Measurements from ENCODE around the gene VPS4B.

Gene VPS4B

DNA sequence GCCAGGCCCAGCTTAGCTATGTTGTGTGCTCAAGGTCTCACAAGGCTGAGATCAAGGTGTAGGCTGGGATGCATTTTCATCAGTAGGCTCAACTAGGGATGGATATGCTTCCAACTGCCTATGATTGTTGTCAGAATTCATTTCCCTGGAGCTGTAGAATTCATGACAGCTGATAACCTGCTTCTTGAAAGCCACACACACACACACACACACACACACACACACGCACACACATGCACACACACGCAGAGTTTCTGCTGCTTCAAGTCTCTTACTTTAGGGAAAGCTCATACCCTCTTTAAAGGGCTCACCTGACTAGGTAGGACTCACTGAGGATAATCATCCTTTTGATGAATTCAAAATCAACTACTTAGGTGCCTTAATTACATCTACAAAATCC, 8.2 kb upstream of the VPS4B start:
- no peak for DNase-seq (ENCODE audit: low read depth in 2 of 2)

DNA sequence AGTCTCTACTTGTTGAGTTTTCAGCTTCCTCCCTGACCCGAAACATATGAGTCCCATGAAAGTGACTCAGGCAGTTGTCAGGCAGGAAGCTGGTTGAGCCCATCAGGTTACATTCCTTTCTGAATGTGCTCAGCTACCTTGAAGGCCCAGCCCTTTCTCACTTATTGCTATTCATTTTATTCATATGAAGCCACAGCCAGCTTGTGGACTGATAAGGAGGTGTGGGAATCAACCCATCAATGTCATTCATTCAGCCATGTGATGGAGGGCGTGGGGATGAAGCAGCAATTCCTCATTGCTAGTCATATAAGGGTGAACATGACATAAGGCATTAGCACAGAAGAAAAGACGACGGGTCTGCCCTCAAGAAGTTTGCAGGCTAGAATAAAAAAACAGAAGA, 5.3 kb upstream of the VPS4B start:
- no peak for DNase-seq (ENCODE audit: low read depth in 2 of 2)

DNA sequence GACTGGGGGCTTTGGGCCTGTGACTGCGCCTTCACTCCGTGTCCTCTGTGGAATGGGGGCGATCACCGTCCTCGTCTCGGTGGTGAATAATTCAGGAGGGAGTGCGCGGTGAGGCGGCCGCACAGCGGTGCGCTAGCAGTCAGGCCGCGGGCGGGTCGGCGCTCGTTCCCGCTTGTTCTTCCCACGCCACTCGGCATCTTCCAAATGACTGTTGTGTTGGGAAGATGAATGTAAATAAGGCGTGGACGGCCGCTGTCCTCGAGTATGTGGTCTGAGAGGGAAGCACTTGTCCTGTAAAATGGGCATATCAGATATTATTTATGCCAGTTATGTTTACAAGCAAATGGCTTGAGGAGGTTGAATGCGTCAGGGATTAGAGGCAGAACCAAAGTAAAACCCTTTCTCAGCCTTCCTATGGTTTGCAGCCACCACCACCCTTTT, 608 bp upstream of the VPS4B start:
- DNase-seq (ENCODE audit: low read depth in 2 of 2): no peak

DNA sequence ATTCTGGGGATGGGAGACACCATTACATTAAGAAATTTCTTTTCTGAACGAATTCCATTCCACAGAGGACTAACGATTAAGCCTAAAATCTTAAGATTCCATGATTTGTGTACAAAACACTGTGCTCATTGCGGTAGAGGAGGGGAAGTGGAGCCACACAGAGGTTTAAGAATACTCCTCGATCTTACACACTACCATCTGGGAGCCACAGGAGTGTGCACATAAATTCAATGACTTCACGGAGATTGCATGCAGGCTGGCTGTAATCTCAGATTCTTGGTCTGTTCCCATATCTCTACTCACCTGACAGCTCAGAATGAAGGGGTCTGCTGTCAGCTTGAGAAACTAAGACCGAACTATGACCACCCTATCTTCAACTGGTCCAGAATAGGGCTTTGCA, 762 bp downstream of the VPS4B start:
- DNase-seq (ENCODE audit: low read depth in 2 of 2): no peak

DNA sequence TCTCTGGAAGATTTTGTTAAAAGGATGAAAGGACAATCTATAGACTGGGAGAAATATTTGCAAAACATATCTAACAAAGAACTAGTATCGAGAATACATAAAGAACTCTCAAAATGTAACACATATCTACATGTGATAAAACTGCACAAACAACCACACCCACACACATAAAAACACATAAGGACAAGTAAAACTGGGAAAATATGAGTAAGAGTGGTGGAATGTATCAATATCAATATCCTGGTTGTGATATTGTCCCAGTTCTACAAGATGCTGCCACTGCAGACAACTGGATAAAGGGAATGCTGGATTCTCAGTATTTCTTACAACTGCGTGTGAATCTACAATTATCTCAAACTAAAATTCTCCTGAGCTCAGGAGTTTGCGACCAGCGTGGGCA, 9.3 kb downstream of the VPS4B start:
- no peak for DNase-seq (ENCODE audit: low read depth in 2 of 2)

DNA sequence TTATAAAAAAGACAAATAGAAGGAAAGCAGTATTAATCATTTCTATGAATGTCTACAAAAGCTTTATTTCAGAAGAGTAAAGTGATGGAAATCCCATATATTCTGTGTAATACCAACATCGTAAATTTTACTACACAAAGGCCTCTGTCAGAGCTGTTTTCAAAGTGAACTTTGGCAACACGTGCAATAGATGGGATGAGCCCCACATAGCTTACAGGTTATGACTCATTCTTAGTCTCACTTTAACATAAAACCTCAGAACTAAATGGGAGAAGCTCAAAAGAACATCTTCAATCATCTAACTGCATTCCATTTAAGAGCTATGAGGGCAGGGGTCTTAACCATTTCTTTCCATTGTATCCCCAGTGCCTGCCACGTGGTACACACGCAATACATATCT, 11.5 kb downstream of the VPS4B start:
- DNase-seq (ENCODE audit: low read depth in 2 of 2): no peak

DNA sequence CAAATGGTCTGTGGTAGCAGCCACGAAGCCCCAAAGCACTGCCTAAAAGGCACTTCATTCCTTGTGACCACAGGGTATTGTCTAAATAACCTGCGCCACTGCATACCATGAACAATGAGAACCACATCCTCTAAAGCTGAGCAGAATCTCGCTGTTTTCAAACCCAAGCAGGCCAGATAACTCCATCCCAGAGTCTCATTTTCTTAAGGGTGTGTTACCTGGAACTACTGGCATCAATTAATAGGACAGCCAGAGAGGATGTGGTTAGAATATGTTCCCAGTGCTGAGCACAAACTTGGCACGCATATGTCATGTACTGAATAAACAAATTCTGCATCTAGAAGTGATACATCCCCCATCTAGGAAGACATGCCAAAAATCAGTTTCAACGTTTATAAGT, 13.0 kb downstream of the VPS4B start:
- no peak for DNase-seq (ENCODE audit: low read depth in 2 of 2)

DNA sequence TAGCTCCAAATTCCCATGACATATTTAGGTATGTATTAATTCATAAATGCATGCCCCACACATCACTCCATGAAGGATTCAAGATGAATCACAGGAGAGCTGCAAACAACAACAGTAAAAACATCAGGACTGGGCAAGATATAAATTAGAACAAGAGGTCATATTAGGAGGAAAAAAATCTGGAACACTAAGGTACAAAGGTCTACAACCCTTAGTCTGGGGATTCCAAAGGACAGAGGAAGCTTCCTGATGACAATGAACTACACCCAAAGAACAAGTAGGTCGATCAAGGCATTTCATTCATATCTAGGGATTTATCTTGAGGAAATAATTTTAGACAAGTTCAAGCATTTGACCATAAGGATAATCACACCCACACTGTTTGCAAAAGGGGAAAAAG, 14.5 kb downstream of the VPS4B start:
- DNase-seq (ENCODE audit: low read depth in 2 of 2): no peak

DNA sequence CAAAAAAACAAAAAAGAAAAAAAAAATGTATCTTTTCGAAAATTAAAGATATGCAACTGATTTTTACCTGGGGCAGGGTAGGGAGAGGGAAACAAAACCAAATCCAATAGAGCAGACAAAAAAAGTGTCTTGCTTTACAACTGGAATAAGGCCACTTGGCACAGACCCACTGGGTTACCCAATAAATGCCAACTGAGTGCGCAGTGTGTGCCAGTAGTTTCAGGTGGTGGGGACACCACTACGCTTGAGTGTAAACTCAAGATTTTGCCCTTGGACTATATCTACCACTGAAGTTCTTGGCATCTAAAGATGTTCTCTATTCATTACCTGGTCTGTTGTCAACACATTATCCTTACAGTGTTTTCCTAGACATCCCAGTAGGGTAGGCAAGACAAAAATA, 16.3 kb downstream of the VPS4B start:
- DNase-seq (ENCODE audit: low read depth in 2 of 2): no peak

DNA sequence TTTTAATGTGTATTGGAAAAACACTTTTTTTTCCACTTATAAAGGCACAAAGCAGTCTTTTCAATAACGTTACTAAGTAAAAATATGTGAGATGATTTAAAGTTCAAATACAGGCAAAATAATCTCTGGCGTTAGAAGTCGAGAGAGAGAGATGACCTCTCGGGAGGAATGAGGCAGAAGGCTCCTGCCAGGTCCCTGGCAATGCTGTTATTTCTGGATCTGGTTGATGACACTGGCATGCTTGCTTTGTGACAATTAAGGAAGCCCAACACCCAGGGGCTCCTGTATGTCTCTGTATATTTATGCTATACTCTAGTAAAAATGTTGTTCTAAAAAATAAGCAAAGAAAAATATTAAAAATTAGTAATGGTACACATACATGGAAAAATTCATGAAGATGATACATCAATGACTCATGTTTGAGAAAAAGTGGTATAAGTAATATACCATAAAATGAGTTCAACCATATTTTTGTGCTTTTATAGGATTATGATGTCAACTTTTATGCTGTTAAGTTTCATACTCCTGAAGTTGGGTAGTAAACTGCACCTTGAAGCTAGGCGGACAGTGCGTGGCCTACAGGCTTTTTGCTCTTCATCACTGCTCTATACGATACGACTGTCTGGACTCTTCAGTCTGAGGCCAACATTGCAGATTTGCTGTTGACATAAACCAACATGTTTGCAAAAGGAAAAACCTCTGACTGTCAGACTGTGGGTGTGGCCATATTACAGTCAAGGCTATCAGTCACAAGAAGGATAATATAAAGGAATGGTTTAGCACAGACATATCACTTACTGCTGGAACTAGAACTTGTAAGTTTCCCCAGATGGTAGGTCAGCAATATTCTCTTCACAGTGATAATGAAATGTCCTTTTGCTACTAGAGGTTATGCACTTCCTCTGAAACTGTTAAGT, 19.8 kb downstream of the VPS4B start:
- no peak for DNase-seq (ENCODE audit: low read depth in 2 of 2)

DNA sequence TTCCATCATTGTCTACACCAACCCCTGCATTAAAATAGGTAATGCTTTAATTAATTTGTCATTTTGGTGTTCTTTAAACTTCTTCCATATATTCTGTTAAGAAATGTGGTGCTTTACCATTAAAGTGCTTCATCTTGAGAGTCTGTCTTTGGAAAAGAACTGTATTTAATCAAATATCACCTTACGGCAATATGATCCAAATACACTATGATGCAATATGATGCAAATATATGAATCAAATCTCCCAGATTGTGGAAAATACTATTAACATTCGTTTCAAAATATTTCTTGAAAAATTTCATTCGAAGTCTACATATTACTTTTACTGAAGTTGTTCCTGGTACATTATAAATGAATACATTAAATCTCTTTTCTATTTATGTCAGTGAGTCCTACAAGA, 23.0 kb downstream of the VPS4B start:
- no peak for DNase-seq (ENCODE audit: low read depth in 2 of 2)

DNA sequence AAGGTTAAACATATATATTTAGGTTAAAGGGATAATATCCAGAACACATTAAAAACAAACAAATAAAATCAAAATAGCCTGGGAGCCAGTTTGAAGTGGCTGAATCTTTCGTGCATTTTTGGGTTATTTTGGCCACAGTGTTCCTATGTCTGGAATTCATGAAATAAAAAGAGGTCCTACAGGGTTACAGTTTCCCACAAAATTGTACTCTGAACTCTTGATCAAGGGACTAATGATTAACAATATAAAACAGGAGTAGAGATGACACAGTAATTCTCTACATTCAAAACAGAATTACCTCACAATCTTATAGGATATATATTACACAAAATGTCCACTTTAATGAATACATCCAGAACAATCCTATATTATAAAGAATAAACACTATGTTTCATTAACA, 24.9 kb downstream of the VPS4B start:
- DNase-seq (ENCODE audit: low read depth in 2 of 2): no peak

DNA sequence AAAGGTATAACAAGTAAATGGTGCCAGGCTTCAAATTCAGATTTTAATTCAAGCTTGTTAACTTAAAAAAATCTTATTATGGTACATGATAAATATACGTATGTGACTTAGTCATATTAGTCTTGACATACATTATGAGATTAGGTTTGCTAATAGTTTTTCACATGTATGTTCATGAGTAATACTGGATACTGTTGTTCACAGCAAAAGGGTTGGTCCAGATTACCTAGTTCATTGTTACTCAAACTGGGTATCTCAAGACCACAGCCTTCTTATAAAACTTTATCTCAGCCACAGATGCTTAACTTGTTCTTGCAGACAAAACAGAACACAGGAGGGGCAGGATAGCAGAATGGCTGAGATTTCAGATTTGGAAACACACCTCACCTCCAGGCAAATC, 26.8 kb downstream of the VPS4B start:
- no peak for DNase-seq (ENCODE audit: low read depth in 2 of 2)

DNA sequence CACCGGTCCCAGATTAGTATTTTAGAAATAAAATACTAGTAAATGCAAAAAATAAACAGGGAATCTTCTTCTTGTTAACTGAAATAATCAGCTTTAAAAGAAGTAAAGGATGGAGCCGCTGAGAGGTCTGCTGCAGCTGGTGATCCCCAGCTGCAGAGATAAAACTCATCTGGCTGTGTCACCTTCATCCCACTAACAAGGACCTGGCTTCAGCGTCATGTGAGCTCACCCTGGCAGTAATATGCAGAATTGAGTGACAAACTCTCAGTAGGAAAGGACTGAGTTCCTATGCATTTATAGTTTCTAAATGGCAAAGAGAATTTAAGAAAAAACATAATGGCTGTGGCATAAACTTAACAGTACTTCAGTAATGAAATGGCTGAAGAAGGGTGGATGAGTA, 27.3 kb downstream of the VPS4B start:
- no peak for DNase-seq (ENCODE audit: low read depth in 2 of 2)

DNA sequence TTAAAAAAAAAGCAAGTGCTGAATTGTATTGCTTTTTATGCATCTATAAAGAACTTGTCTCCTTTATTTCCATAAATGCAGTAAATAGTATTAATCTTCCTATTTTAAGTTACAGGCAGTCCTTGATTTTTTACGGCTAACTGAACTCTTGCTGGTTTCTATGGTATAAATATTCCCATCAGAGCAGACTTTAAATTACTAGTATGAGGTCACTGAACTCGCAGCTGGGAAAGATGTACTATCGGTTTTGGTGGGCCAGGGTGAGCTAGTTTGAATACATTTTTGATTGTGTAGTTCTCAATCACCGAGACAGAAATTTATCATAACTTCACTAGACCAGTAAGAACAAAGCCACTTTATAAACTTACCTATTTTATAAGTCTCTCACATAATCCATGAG, 34.4 kb downstream of the VPS4B start:
- DNase-seq (ENCODE audit: low read depth in 2 of 2): no peak

DNA sequence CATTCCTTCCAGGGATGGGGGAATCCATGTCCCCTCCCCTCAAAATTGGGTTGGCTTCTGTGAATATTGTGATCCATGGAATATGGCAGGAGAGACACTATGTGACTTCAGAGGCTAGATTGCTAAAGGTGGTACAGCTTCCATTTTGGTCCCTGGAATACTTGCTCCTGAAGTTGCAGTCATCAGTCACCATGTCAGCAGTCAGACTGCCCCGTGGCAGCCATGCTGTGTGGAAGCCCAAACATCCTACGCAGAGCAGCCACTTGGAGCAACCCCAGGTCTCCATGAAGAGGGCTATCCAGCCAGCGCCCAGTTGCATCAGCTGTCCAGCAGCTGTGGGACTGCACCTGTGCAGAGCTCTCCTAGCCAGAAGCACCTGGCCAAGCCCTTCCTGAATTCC, 39.4 kb downstream of the VPS4B start:
- DNase-seq (ENCODE audit: low read depth in 2 of 2): no peak

DNA sequence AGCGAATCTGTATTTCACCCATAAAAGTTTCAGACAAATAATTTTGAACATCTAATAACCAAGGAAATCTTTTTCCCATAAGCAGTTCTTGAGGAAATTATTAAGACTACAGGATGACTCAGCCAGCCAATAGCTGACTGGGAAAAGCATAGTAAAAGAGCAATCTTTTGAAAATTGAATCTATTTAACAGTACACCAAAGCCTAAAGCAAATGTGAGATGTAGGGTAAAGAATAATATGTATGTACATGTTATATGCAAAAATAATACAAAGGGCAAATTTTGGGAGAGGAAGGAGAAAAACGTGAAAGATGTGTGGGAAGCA, 42.7 kb downstream of the VPS4B start:
- DNase-seq (ENCODE audit: low read depth in 2 of 2): no peak

DNA sequence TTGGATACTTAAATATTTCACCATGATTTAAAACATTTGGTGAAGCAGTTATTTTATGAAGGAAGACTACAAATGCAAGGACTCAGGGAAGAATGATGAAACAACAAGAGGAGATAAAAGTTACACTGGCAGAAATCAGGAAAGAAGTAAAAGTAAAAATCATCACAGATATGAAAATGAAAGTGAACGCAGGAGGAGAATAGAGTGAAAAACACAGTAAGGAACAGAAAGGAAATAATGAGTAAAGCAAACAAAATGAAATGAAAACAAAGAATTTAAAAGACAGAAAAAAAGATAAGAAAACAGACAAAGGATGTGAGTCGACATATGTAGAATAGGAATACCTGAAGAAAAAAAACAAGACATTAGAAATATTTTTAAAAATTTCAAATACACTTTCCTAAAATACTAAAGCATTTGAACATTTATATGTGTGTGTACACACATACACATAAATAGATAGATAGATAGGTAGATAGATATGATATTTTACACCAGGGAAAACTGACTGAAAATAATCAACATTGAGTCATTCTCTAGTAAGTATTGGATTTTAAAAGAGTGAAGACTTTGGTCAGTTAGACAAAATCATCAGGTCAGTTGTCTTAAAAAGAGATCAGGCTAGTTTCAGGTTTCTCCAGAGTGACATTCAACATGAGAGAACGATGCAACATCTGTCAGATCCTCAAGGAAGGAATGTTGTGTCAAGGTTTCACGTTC, 43.2 kb downstream of the VPS4B start:
- DNase-seq (ENCODE audit: low read depth in 2 of 2): no peak

DNA sequence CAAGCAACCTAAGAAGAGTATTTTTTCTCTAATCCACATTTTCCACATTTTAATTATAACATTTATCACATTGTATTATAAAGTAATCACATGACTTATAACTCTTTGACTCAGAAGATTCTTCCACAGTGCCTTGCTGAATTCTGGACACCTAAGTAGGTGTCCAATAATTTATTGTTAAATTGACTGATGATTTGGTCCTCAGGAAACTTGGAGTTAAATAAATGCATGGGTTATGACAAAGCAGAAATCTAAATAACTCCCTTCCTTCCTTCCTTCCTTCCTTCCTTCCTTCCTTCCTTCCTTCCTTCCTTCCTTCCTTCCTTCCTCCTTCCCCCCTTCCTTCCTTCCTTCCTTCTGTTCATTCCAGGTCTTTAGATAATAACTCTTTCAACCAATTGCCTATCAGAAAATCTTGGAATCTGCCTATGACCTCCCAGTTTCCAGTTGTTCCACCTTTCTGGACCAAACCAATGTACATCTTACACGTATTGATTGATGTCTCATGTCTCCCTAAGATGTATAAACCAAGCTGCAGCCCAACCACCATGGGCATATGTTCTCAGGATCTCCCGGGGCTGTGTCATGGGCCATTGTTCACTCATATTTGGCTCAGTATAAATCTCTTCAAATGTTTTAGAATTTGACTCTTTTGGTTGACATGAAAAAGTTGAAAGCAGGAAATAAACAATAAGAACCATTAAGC, 44.8 kb downstream of the VPS4B start:
- no peak for DNase-seq (ENCODE audit: low read depth in 2 of 2)

DNA sequence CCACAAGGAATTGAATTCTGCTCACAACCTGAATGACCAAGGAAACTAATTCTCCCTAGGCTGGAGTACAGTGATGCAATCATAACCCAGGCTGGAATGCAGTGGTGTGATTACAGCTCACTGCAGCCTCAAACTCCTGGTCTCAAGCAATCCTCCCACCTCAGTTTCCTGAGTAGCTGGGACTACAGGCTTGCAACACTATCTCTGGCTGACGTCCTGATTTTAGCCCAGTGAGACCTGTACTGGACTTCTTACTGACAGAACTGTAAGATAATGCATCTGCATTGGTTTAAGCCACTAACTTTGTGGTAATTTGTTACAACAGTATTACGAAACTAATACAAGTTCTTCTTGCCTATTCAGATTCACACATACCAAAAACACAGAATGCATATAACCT, 45.7 kb downstream of the VPS4B start:
- DNase-seq (ENCODE audit: low read depth in 2 of 2): no peak

DNA sequence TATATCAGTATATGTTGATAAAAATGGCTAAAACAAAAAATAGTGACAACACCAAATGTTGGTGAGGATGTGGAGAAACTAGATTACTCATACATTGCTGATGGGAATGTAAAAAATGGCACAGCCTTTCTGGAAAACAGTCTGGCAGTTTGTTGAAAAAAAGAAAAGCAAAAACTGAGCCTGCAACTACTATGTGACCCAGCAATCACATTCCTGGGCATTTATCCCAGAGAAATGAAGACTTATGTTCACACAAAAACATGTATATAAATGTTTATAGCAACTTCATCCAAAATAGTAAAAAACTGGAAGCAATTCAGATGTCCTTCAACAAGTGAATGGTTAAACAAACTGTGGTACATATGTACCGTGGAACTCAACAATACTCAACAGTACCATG, 47.7 kb downstream of the VPS4B start:
- DNase-seq (ENCODE audit: low read depth in 2 of 2): no peak

DNA sequence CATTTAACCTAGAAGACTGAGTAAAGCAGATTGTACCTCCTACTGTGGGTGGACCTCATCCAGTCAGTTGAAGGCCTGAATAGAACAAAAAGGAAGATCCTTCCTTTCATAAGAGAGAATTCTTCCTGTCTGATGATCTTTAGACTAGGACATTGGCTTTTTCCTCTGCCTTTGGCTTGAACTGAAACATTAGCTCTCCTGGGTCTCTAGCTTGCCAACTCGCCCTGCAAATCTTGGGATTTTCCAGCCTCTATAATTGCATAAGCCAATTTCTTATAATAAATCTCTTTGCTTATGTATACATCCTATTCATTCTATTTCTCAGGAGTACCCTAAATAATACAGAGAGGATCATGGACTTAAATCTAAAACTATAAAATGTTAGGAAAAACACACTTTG, 49.1 kb downstream of the VPS4B start:
- DNase-seq (ENCODE audit: low read depth in 2 of 2): no peak

DNA sequence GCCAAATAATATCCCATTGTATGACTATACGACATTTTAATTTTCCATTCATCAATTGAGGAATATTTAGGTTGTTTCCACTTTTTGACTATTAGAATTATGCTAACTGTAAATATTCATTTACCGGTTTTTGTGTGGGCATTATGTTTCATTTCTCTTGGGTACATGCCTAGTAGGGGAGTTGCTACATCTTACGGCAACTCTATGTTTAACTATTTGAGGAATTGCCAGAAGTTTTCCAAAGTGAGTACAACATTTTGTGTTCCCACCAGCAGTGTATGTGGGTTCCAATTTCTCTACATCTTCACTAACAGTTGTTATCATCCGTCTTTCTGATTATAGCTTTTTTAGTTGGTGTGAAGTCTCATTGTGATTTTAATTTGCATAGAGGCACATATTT, 53.7 kb downstream of the VPS4B start:
- no peak for DNase-seq (ENCODE audit: low read depth in 2 of 2)

Measured in stimulated activated CD8-positive, alpha-beta memory T cell treated with anti-CD3 and anti-CD28 coated beads, Interleukin-15, amount 100 ng/mL, for 4 hours (primary cell).